GM21423 (cell line): ENCODE data around the gene FAM13B.

Experiments used
- ATAC-seq: cut with Tn5 transposase; IDR thresholded peaks from one replicate; pipeline ENCODE4 v1.9.1; 2021; ENCODE audit warnings: mild to moderate bottlenecking, moderate library complexity; ENCODE audit not compliant: unreplicated experiment

Gene FAM13B

GRCh38 chr5:137902408-137903133 lies 130.3 kb downstream of the FAM13B start:
- no peak for ATAC-seq

GRCh38 chr5:137901011-137901817 lies 131.7 kb downstream of the FAM13B start:
- ATAC-seq: no peak

GRCh38 chr5:137899493-137899892 lies 133.4 kb downstream of the FAM13B start:
- no peak for ATAC-seq

- ATAC-seq: no peak
These were observed 136.3 kb downstream of the FAM13B start for GRCh38 chr5:137896560-137896959.

- ATAC-seq: no peak
These were observed 138.3 kb downstream of the FAM13B start for GRCh38 chr5:137894586-137894985.

- no peak for ATAC-seq
These were observed 141.0 kb downstream of the FAM13B start for GRCh38 chr5:137891849-137892248.

- ATAC-seq: no peak
These were observed 142.0 kb downstream of the FAM13B start for GRCh38 chr5:137890845-137891244.

GRCh38 chr5:137888863-137889759 lies 143.8 kb downstream of the FAM13B start, which contains the start of gene PKD2L2:
Gene PKD2L2 (plus strand): TSS chr5:137889457. CDS start chr5:137889492, 35 bp downstream.
- peak; percentile 95 for ATAC-seq

GRCh38 chr5:137888466-137888862 lies 144.4 kb downstream of the FAM13B start:
- no peak for ATAC-seq
